Upper lobe of left lung (tissue), 6 donors: Measurements from ENCODE around the gene PADI6. TPM values are rescaled to one million over a fixed set of nuclear protein-coding genes. Genes with fewer than 3 reads are reported as not detected.

Source experiments
- ATAC-seq, 2 donors: fragments of 200-7000 bp; cut with Tn5 transposase; one replicate each; pipeline ENCODE4 v1.9.1; 2022; ENCODE audit warnings: mild to moderate bottlenecking in 2 of 2, moderate library complexity in 2 of 2; ENCODE audit not compliant: low FRiP score in 2 of 2
- DNase-seq, 2 donors: peaks; one replicate each; pipeline ENCODE4 v3.0.0-alpha.2; 2019 to 2020
- H3K27ac ChIP-seq, 4 donors: fragments of 200-600 bp; sonication (generic); one replicate each; pipeline ENCODE4 v1.5.1; 2016 to 2019
- H3K27me3 ChIP-seq, 4 donors: fragments of 200-600 bp; sonication (generic); one replicate each; pipeline ENCODE4 v1.5.1; 2017 to 2019
- H3K36me3 ChIP-seq, 4 donors: fragments of 200-600 bp; sonication (generic); one replicate each; pipeline ENCODE4 v1.5.1; 2016 to 2019
- H3K4me1 ChIP-seq, 4 donors: fragments of 200-600 bp; sonication (generic); one replicate each; pipeline ENCODE4 v1.5.1; 2018 to 2019
- H3K4me3 ChIP-seq, 4 donors: fragments of 200-600 bp; sonication (generic); one replicate each; pipeline ENCODE4 v1.5.1; 2017 to 2019; ENCODE audit warnings: mild to moderate bottlenecking in 2 of 4, moderate library complexity in 1 of 4
- H3K9me3 ChIP-seq, 4 donors: fragments of 200-600 bp; sonication (generic); one replicate each; pipeline ENCODE4 v1.5.1; 2018 to 2019
- EP300 ChIP-seq, 4 donors: sonication (generic); formaldehyde crosslinking; IDR thresholded peaks; one replicate each; pipeline ENCODE4 v1.5.1; 2017; ENCODE audit warnings: antibody characterized with exemption in 4 of 4, control low read depth in 2 of 4
- POLR2A ChIP-seq, 4 donors: fragments of 450-650 bp; IDR thresholded peaks; one replicate each; pipeline ENCODE4 v1.5.1; 2016 to 2017; ENCODE audit warnings: antibody characterized with exemption in 4 of 4, mild to moderate bottlenecking in 2 of 4
- POLR2AphosphoS5 ChIP-seq, 2 donors: sonication (generic); formaldehyde crosslinking; IDR thresholded peaks; one replicate each; pipeline ENCODE4 v1.5.1; 2017; ENCODE audit warnings: antibody characterized with exemption in 2 of 2
- WGBS, 2 donors: methylation state at CpG; one replicate each; pipeline ENCODE4 v1.1.5; 2017 to 2018; 5-methylcytosine and 5-hydroxymethylcytosine counted together
- total RNA-seq, 6 donors: library from RNA; depleted of rRNA in 4 of 6; stranded (reverse); fragments of >200 nt in 4 of 6; gene quantifications; one replicate each; pipeline versions ENCODE4 v1.1.0 to v1.2.1, GENCODE V29; 2016 to 2021
- TF ChIP-seq, protein P1 (sequence below), 6 experiments: fragments of 450-650 bp in 4 of 6; fragments of 200-600 bp in 2 of 6; sonication (generic) in 2 of 6; IDR thresholded peaks; one replicate each; pipeline ENCODE4 v1.5.1; 2016 to 2019; ENCODE audit warnings: antibody characterized with exemption in 6 of 6
- donor health status: DM: no; HTN: no; CAD: no; lungs with moderate emphysema.
- donor health status: DM: no; HTN: yes; CAD: no; lungs with severe emphysema.

The PADI6 gene
- total RNA-seq, 6 donors from 2014 or later: not detected

DNA sequence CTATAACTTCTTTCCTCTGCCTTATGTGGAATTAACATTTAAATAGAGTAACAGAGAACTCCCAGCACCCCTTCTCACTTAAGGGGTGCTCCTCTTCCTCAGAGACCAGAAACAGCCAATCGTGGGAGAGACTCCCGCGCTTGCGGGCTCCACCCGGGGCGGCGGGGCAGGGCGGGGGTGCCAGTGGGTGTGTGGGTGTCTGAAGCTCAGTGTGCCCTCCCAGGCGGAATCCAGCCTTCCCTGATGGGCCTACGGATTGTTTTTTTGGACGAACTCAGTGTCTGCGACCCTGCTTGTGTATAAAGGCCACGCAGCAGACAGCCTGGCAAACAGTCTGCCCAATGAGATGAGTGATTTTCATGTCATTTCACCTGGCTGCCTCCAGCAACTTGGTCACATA lies 61.3 kb downstream of the PADI6 start:
- Histone ChIP-seq H3K27me3 (no peaks in the 10 kb centered on the region), H3K4me1 (peaks cover 9 to 57% (median 27%) of the 10 kb centered on the region in 4 donors), H3K27ac (no peak overlapping the region), H3K36me3 (peaks cover 0 to 32% (median 10%) of the 10 kb centered on the region in 4 donors), H3K4me3 (no peak overlapping the region), H3K9me3 (no peaks in the 10 kb centered on the region)
- ATAC-seq (no peak), DNase-seq (peak in 1 of 2 donors; percentile 82)
- TF ChIP-seq, protein P1, sequence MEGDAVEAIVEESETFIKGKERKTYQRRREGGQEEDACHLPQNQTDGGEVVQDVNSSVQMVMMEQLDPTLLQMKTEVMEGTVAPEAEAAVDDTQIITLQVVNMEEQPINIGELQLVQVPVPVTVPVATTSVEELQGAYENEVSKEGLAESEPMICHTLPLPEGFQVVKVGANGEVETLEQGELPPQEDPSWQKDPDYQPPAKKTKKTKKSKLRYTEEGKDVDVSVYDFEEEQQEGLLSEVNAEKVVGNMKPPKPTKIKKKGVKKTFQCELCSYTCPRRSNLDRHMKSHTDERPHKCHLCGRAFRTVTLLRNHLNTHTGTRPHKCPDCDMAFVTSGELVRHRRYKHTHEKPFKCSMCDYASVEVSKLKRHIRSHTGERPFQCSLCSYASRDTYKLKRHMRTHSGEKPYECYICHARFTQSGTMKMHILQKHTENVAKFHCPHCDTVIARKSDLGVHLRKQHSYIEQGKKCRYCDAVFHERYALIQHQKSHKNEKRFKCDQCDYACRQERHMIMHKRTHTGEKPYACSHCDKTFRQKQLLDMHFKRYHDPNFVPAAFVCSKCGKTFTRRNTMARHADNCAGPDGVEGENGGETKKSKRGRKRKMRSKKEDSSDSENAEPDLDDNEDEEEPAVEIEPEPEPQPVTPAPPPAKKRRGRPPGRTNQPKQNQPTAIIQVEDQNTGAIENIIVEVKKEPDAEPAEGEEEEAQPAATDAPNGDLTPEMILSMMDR (IDR thresholded peaks at IDR 0.05): no peak
- 84 to 94% methylated on average over 12 of the region's 13 CpGs for WGBS, 2 donors

GRCh38 chr1:17434016-17434415 lies 62.0 kb downstream of the PADI6 start:
- Histone ChIP-seq H3K4me1 (peaks cover 9 to 56% (median 23%) of the 10 kb centered on the region in 4 donors), H3K27me3 (no peaks in the 10 kb centered on the region), H3K36me3 (peaks cover 0 to 25% (median 4%) of the 10 kb centered on the region in 4 donors), H3K27ac (no peak overlapping the region), H3K4me3 (no peak overlapping the region), H3K9me3 (no peaks in the 10 kb centered on the region)
- TF ChIP-seq POLR2A (IDR thresholded peaks at IDR 0.05): no peak
- no peak for TF ChIP-seq EP300 (IDR thresholded peaks at IDR 0.05)
- TF ChIP-seq, protein P1 (IDR thresholded peaks at IDR 0.05): no peak
- no peak for TF ChIP-seq POLR2AphosphoS5 (IDR thresholded peaks at IDR 0.05)
- no peak for DNase-seq
- no peak for ATAC-seq
- WGBS, 2 donors: 79 to 81% methylated on average over 3 of the region's 3 CpGs

GRCh38 chr1:17434601-17435000 lies 62.6 kb downstream of the PADI6 start:
- ATAC-seq: no peak
- Histone ChIP-seq H3K4me3 (no peak overlapping the region), H3K27me3 (no peaks in the 10 kb centered on the region), H3K27ac (no peak overlapping the region), H3K9me3 (no peaks in the 10 kb centered on the region), H3K36me3 (peaks cover 0 to 21% (median 4%) of the 10 kb centered on the region in 4 donors), H3K4me1 (peaks cover 9 to 55% (median 21%) of the 10 kb centered on the region in 4 donors)
- no peak for TF ChIP-seq POLR2A (IDR thresholded peaks at IDR 0.05)
- TF ChIP-seq, protein P1 (IDR thresholded peaks at IDR 0.05): no peak
- no peak for TF ChIP-seq EP300 (IDR thresholded peaks at IDR 0.05)
- TF ChIP-seq POLR2AphosphoS5 (IDR thresholded peaks at IDR 0.05): no peak
- WGBS, 2 donors: 79 to 88% methylated on average over 9 of the region's 9 CpGs
- no peak for DNase-seq

- WGBS, 2 donors: 45% methylated on average over 13 of the region's 13 CpGs
Observed at GRCh38 chr1:17436380-17437174, 64.6 kb downstream of the PADI6 start.

More at GRCh38 chr1:17436380-17437174, 64.6 kb downstream of the PADI6 start:
- Histone ChIP-seq H3K4me3 (peak overlapping the region in 3 of 4 donors; percentile 66 to 98 (median 91)), H3K9me3 (no peaks in the 10 kb centered on the region), H3K36me3 (peaks cover 0 to 17% (median 4%) of the 10 kb centered on the region in 4 donors), H3K27me3 (no peaks in the 10 kb centered on the region), H3K4me1 (peaks cover 16 to 60% (median 37%) of the 10 kb centered on the region in 4 donors), H3K27ac (peak overlapping the region; percentile 23 to 93 (median 68))
- DNase-seq (no peak), ATAC-seq (no peak)
- TF ChIP-seq, protein P1 (IDR thresholded peaks at IDR 0.05): no peak
